RWPE2 (cell line): ENCODE results near the gene GLDN.

Experiments used
- ATAC-seq: fragments of 200-7000 bp; cut with Tn5 transposase; 3 replicates; pipeline ENCODE4 v1.9.1; 2021; ENCODE audit warnings: low read depth
- DNase-seq: peaks from one replicate; pipeline ENCODE4 v3.0.0-alpha.2; 2020; ENCODE audit warnings: low spot score
- H3K27ac ChIP-seq: fragments of 450-650 bp; 2 replicates; pipeline ENCODE4 v1.5.1; 2017; ENCODE audit warnings: mild to moderate bottlenecking; ENCODE audit not compliant: poor library complexity, severe bottlenecking
- H3K27me3 ChIP-seq: fragments of 250-450 bp; sonication (Bioruptor Pico); 2 replicates; pipeline ENCODE4 v1.5.1; 2021; ENCODE audit warnings: mild to moderate bottlenecking, moderate library complexity; ENCODE audit not compliant: insufficient read depth, poor library complexity, severe bottlenecking
- H3K36me3 ChIP-seq: fragments of 250-450 bp; sonication (Bioruptor Pico); 2 replicates; pipeline ENCODE4 v1.5.1; 2020; ENCODE audit warnings: low read depth, mild to moderate bottlenecking, moderate library complexity
- H3K4me1 ChIP-seq: fragments of 250-450 bp; sonication (Bioruptor Pico); 2 replicates; pipeline ENCODE4 v1.5.1; 2021; ENCODE audit warnings: mild to moderate bottlenecking, moderate library complexity; ENCODE audit not compliant: insufficient read depth, poor library complexity, severe bottlenecking
- H3K4me3 ChIP-seq: fragments of 250-450 bp; sonication (Bioruptor Pico); 2 replicates; pipeline ENCODE4 v1.5.1; 2021; ENCODE audit warnings: mild to moderate bottlenecking, moderate library complexity; ENCODE audit not compliant: severe bottlenecking
- H3K9me3 ChIP-seq: fragments of 250-450 bp; sonication (Bioruptor Pico); 2 replicates; pipeline ENCODE4 v1.5.1; 2021; ENCODE audit warnings: mild to moderate bottlenecking, moderate library complexity; ENCODE audit not compliant: severe bottlenecking
- CTCF ChIP-seq: fragments of 450-650 bp; IDR thresholded peaks from one replicate; pipeline ENCODE4 v1.5.1; 2017; ENCODE audit warnings: mild to moderate bottlenecking, moderate library complexity; ENCODE audit not compliant: poor library complexity, severe bottlenecking

Gene GLDN

GRCh38 chr15:51321316-51321715, 20.1 kb upstream of the GLDN start:
- Histone ChIP-seq H3K9me3 (no peaks in the 10 kb centered on the region), H3K4me1 (no peaks in the 10 kb centered on the region), H3K27ac (no peak overlapping the region), H3K27me3 (no peaks in the 10 kb centered on the region), H3K4me3 (no peak overlapping the region), H3K36me3 (no peaks in the 10 kb centered on the region)
- no peak for TF ChIP-seq CTCF
- no peak for ATAC-seq
- no peak for DNase-seq

GRCh38 chr15:51322621-51323296, 18.7 kb upstream of the GLDN start:
- TF ChIP-seq CTCF, result no peak
- Histone ChIP-seq H3K9me3 (no peaks in the 10 kb centered on the region), H3K4me1 (no peaks in the 10 kb centered on the region), H3K36me3 (no peaks in the 10 kb centered on the region), H3K4me3 (no peak overlapping the region), H3K27ac (no peak overlapping the region), H3K27me3 (no peaks in the 10 kb centered on the region)
- no peak for DNase-seq
- no peak for ATAC-seq

- H3K27me3 ChIP-seq, result peaks cover 2% of the 10 kb centered on the region
- H3K4me3 ChIP-seq, result no peak overlapping the region
- no peaks in the 10 kb centered on the region for H3K4me1 ChIP-seq
- TF ChIP-seq CTCF, result no peak
- H3K36me3 ChIP-seq, result no peaks in the 10 kb centered on the region
- H3K27ac ChIP-seq, result no peak overlapping the region
- ATAC-seq, result no peak
- DNase-seq, result no peak
- no peaks in the 10 kb centered on the region for H3K9me3 ChIP-seq
These were observed 17.7 kb upstream of the GLDN start for GRCh38 chr15:51323749-51324148.

GRCh38 chr15:51325167-51325566, 16.3 kb upstream of the GLDN start:
- ATAC-seq, result no peak
- H3K4me1 ChIP-seq, result no peaks in the 10 kb centered on the region
- H3K9me3 ChIP-seq, result no peaks in the 10 kb centered on the region
- TF ChIP-seq CTCF, result no peak
- H3K27me3 ChIP-seq, result peaks cover 2% of the 10 kb centered on the region
- no peak overlapping the region for H3K4me3 ChIP-seq
- no peak for DNase-seq
- H3K27ac ChIP-seq, result no peak overlapping the region
- H3K36me3 ChIP-seq, result no peaks in the 10 kb centered on the region

- no peak for TF ChIP-seq CTCF
- Histone ChIP-seq H3K36me3 (no peaks in the 10 kb centered on the region), H3K4me1 (no peaks in the 10 kb centered on the region), H3K4me3 (no peak overlapping the region), H3K9me3 (no peaks in the 10 kb centered on the region), H3K27me3 (peaks cover 2% of the 10 kb centered on the region), H3K27ac (no peak overlapping the region)
- ATAC-seq (no peak), DNase-seq (no peak)
These were observed 14.4 kb upstream of the GLDN start for GRCh38 chr15:51327081-51327480.
